ENCODE results near the gene ROR1.
"Not testable (repeated sequence)": the region's sequence is repeated elsewhere in the genome, so short reads cannot be mapped to it uniquely, and the experiment has no call there.

The ROR1 gene

GRCh38 chr1:63794939-63795378 is 21.1 kb downstream of the ROR1 start:
- Mint-ChIP-seq H3K4me1 (ENCODE audit: low read depth) (no peaks in the 10 kb centered on the region), H3K27me3 (peaks cover 4% of the 10 kb centered on the region), H3K27ac (no peak overlapping the region), H3K4me3 (no peak overlapping the region), H3K36me3 (ENCODE audit: low read depth) (no peaks in the 10 kb centered on the region), H3K9me3 (no peaks in the 10 kb centered on the region)
- DNase-seq = no peak

GRCh38 chr1:63795455-63795854 is 21.6 kb downstream of the ROR1 start:
- Mint-ChIP-seq H3K4me3 (no peak overlapping the region), H3K4me1 (ENCODE audit: low read depth) (no peaks in the 10 kb centered on the region), H3K9me3 (no peaks in the 10 kb centered on the region), H3K27me3 (peaks cover 4% of the 10 kb centered on the region), H3K36me3 (ENCODE audit: low read depth) (no peaks in the 10 kb centered on the region), H3K27ac (no peak overlapping the region)
- DNase-seq = no peak

- no peak for DNase-seq
- Mint-ChIP-seq H3K27ac (no peak overlapping the region), H3K27me3 (peaks cover 5% of the 10 kb centered on the region), H3K4me1 (ENCODE audit: low read depth) (no peaks in the 10 kb centered on the region), H3K4me3 (no peak overlapping the region), H3K36me3 (ENCODE audit: low read depth) (no peaks in the 10 kb centered on the region), H3K9me3 (no peaks in the 10 kb centered on the region)
Observed at GRCh38 chr1:63797056-63797726, 23.4 kb downstream of the ROR1 start.

- H3K36me3 Mint-ChIP-seq (ENCODE audit: low read depth) = no peaks in the 10 kb centered on the region
- no peak for DNase-seq
- no peak overlapping the region for H3K4me3 Mint-ChIP-seq
- H3K27me3 Mint-ChIP-seq = peaks cover 5% of the 10 kb centered on the region
- H3K4me1 Mint-ChIP-seq (ENCODE audit: low read depth) = no peaks in the 10 kb centered on the region
- no peak overlapping the region for H3K27ac Mint-ChIP-seq
- H3K9me3 Mint-ChIP-seq = no peaks in the 10 kb centered on the region
Observed at GRCh38 chr1:63798284-63798683, 24.5 kb downstream of the ROR1 start.

- H3K4me1 Mint-ChIP-seq (ENCODE audit: low read depth) = no peaks in the 10 kb centered on the region
- no peak overlapping the region for H3K4me3 Mint-ChIP-seq
- H3K27me3 Mint-ChIP-seq = peaks cover 5% of the 10 kb centered on the region
- no peak overlapping the region for H3K27ac Mint-ChIP-seq
- H3K36me3 Mint-ChIP-seq (ENCODE audit: low read depth) = no peaks in the 10 kb centered on the region
- DNase-seq = no peak
- no peaks in the 10 kb centered on the region for H3K9me3 Mint-ChIP-seq
Observed at GRCh38 chr1:63799307-63799706, 25.5 kb downstream of the ROR1 start.

- no peak overlapping the region for H3K27ac Mint-ChIP-seq
- no peaks in the 10 kb centered on the region for H3K36me3 Mint-ChIP-seq (ENCODE audit: low read depth)
- no peaks in the 10 kb centered on the region for H3K9me3 Mint-ChIP-seq
- H3K4me1 Mint-ChIP-seq (ENCODE audit: low read depth) = no peaks in the 10 kb centered on the region
- DNase-seq = no peak
- H3K27me3 Mint-ChIP-seq = peaks cover 5% of the 10 kb centered on the region
- no peak overlapping the region for H3K4me3 Mint-ChIP-seq
Observed at GRCh38 chr1:63799820-63800219, 26.0 kb downstream of the ROR1 start.

- Mint-ChIP-seq H3K9me3 (no peaks in the 10 kb centered on the region), H3K27ac (no peak overlapping the region), H3K27me3 (peaks cover 5% of the 10 kb centered on the region), H3K4me1 (ENCODE audit: low read depth) (no peaks in the 10 kb centered on the region), H3K4me3 (no peak overlapping the region), H3K36me3 (ENCODE audit: low read depth) (no peaks in the 10 kb centered on the region)
- no peak for DNase-seq
Observed at GRCh38 chr1:63802109-63802508, 28.3 kb downstream of the ROR1 start.

- no peak for DNase-seq
- Mint-ChIP-seq H3K9me3 (no peaks in the 10 kb centered on the region), H3K36me3 (ENCODE audit: low read depth) (no peaks in the 10 kb centered on the region), H3K27me3 (peaks cover 6% of the 10 kb centered on the region), H3K27ac (no peak overlapping the region), H3K4me3 (no peak overlapping the region), H3K4me1 (ENCODE audit: low read depth) (no peaks in the 10 kb centered on the region)
Observed at GRCh38 chr1:63804829-63805484, 31.1 kb downstream of the ROR1 start.

GRCh38 chr1:63807046-63807445 is 33.2 kb downstream of the ROR1 start:
- Mint-ChIP-seq H3K4me1 (ENCODE audit: low read depth) (no peaks in the 10 kb centered on the region), H3K4me3 (no peak overlapping the region), H3K27me3 (peaks cover 11% of the 10 kb centered on the region), H3K9me3 (no peaks in the 10 kb centered on the region), H3K36me3 (ENCODE audit: low read depth) (no peaks in the 10 kb centered on the region), H3K27ac (no peak overlapping the region)
- no peak for DNase-seq

- Mint-ChIP-seq H3K27me3 (peaks cover 12% of the 10 kb centered on the region), H3K4me1 (ENCODE audit: low read depth) (no peaks in the 10 kb centered on the region), H3K9me3 (no peaks in the 10 kb centered on the region), H3K27ac (no peak overlapping the region), H3K4me3 (no peak overlapping the region), H3K36me3 (ENCODE audit: low read depth) (no peaks in the 10 kb centered on the region)
- DNase-seq = no peak
Observed at GRCh38 chr1:63810936-63811469, 37.2 kb downstream of the ROR1 start.

GRCh38 chr1:63812071-63812700 is 38.4 kb downstream of the ROR1 start:
- H3K36me3 Mint-ChIP-seq (ENCODE audit: low read depth) = no peaks in the 10 kb centered on the region
- no peaks in the 10 kb centered on the region for H3K4me1 Mint-ChIP-seq (ENCODE audit: low read depth)
- H3K27me3 Mint-ChIP-seq = peaks cover 21% of the 10 kb centered on the region
- peaks cover 2% of the 10 kb centered on the region for H3K9me3 Mint-ChIP-seq
- no peak overlapping the region for H3K27ac Mint-ChIP-seq
- no peak for DNase-seq
- no peak overlapping the region for H3K4me3 Mint-ChIP-seq

- no peak for DNase-seq
- H3K4me1 Mint-ChIP-seq (ENCODE audit: low read depth) = no peaks in the 10 kb centered on the region
Observed at GRCh38 chr1:63813829-63814277, 40.0 kb downstream of the ROR1 start.

GRCh38 chr1:63816217-63816815 is 42.5 kb downstream of the ROR1 start:
- peaks cover 12% of the 10 kb centered on the region for H3K27me3 Mint-ChIP-seq
- H3K4me3 Mint-ChIP-seq; DNase-seq; H3K9me3 Mint-ChIP-seq; H3K36me3 Mint-ChIP-seq (ENCODE audit: low read depth); H3K27ac Mint-ChIP-seq; H3K4me1 Mint-ChIP-seq (ENCODE audit: low read depth): not testable (repeated sequence)

More at GRCh38 chr1:63813829-63814277, 40.0 kb downstream of the ROR1 start:
- H3K36me3 Mint-ChIP-seq (ENCODE audit: low read depth) = no peaks in the 10 kb centered on the region
- peaks cover 2% of the 10 kb centered on the region for H3K9me3 Mint-ChIP-seq
- peaks cover 19% of the 10 kb centered on the region for H3K27me3 Mint-ChIP-seq
- H3K4me3 Mint-ChIP-seq = no peak overlapping the region
- no peak overlapping the region for H3K27ac Mint-ChIP-seq

GRCh38 chr1:63817152-63817667 is 43.4 kb downstream of the ROR1 start:
- Mint-ChIP-seq H3K27ac (no peak overlapping the region), H3K4me1 (ENCODE audit: low read depth) (no peaks in the 10 kb centered on the region), H3K36me3 (ENCODE audit: low read depth) (no peaks in the 10 kb centered on the region), H3K27me3 (peaks cover 18% of the 10 kb centered on the region), H3K4me3 (no peak overlapping the region), H3K9me3 (peaks cover 2% of the 10 kb centered on the region)
- no peak for DNase-seq

Measured in activated T-cell treated with anti-CD3 and anti-CD28 coated beads, Interleukin-2, amount 50 U/mL, for 24 hours (primary cell).